ENCODE measurements around the gene C9orf78.
A peak's percentile ranks its signal among the peaks of the same experiment; 100 is the strongest.
"Not testable (repeated sequence)": the region's sequence is repeated elsewhere in the genome, so short reads cannot be mapped to it uniquely, and the experiment has no call there.

Gene C9orf78

DNA sequence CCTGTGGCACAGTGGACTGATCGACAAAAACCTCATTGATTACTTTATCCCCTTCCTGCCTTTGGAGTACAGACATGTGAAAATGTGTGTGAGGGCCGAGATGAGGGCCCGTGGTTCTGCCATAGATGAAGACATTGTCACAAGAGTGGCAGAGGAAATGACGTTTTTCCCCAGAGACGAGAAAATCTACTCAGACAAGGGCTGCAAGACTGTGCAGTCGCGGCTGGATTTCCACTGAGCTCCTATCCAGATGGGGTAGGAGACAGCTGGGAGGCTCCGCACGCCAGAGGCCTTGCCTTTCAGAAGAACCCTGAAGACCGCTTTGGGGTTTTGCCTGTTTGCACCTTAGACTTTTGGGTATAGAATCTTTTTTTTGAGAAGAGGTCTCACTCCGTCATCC is 25.7 kb downstream of the C9orf78 start:
- DNase-seq, result no peak

- DNase-seq, result no peak
Measured at GRCh38 chr9:129806061-129806460, 29.0 kb downstream of the C9orf78 start.

- DNase-seq, result no peak
Measured at GRCh38 chr9:129803676-129804060, 31.4 kb downstream of the C9orf78 start.

GRCh38 chr9:129802833-129803675 is 32.0 kb downstream of the C9orf78 start, which contains the start of gene TOR1B:
TOR1B (plus strand) TSS chr9:129803184; CDS start chr9:129803213, 29 bp downstream.
- peak; percentile 94 for DNase-seq

DNA sequence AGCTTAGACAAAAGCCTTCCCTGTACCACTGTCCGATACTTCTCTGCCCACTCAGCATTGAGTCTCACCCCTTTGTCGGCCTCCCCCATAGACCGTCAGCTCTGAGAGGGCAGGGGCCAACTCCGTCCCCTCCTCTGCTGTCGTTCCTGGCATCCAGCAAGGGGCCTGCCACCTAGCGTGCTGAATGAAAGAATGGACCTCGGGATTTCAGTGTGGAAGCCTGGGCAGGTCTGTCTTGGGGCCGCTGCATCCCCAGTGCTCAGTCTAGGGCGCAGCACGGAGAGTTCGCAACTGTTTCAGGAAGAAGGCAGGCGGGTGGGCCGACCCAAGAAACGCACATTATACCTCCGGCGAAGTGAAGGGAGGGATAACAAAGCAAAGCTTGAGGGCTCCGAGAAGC is 33.6 kb downstream of the C9orf78 start:
- DNase-seq, result no peak

DNA sequence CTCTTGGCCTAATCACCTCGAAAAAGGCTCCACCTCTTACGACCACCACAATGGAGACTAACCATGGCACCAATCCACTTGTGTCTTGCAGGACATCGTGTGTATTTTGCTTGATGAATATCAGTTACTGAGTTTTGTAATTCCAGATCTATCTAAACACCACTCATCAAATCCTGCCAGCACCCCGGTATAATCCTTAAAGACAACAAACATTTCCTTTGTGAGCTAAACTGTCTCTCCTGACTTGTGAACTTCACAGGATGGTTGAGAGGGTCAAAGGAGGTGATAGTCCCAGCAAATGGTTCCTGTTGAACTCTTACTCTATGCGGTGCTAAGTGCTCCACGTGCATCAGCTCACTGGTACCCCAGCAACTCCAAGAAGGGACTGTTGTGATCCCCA is 36.1 kb downstream of the C9orf78 start:
- no peak for DNase-seq

DNA sequence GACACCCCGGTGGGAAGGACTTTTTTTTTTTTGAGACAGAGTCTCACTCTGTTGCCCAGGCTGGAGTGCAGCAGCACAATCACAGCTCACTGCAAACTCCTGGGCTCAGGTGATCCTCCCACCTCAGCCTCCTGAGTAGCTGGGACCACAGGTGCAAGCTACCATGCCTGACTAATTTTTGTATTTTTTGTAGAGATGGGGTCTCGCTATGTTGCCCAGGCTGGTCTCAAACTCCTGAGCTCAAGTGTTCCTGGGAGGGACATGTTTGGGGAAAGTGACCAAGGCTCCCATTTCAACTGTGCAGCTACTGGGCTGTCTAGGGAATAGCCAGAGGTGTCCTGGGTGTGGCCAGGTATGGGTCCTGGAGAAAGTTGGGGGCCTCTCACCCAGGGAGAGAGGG is 39.0 kb downstream of the C9orf78 start:
- DNase-seq, result not testable (repeated sequence)

DNA sequence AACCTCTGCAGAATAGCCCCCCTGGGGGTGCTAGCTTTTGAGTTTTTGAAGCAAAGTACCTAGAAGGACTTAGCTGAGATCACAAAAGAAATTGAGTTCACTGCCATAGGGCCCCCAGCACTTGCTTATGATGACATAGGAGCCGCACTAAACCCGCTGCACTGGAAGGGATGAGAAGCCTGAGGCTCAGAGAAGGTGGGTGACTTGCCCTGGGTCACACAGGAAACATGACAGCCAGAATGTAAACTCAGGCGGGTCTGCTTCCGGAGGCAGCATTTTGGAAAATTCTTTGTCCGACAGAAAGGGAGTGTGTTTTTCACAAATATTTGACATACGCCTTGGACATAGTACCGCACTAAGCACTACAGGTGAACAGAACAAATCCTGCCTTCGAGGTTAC is 40.5 kb downstream of the C9orf78 start:
- DNase-seq, result no peak

GRCh38 chr9:129786481-129786880 is 48.6 kb downstream of the C9orf78 start:
- no peak for DNase-seq

DNA sequence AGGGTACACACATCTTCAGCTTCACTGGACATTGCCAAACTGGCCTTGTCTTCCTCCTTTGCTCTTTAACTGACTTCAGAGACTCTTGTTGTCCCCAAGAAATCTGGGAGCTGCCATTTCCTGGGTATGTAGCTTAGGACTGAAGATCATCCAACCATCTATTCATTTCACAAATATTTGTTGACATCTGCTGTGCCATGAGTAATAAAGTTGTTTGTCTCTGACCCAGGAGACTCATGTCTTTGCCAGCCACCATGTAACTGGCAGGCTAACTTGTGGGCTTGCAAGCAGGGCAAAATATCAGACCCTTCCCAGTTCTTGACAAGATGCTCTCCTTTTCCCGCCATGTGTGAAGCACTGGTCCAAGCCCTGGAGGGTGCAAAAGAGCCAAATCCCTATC is 49.2 kb downstream of the C9orf78 start:
- DNase-seq, result no peak

DNA sequence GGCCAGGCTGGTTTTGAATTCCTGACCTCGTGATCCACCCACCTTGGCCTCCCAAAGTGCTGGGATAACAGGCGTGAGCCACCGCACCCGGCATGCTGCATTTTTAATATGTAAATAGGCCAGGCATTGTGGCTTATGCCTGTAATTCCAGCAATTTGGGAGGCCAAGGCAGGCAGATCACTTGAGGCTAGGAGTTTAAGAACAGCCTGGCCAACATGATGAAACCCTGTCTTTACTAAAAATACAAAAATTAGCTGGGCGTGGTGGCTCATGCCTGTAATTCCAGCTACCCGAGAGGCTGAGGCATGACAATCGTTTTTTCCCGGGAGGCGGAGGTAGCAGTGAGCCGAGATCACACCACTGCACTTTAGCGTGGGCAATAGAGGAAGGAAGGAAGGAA is 50.1 kb downstream of the C9orf78 start:
- DNase-seq, result not testable (repeated sequence)

DNA sequence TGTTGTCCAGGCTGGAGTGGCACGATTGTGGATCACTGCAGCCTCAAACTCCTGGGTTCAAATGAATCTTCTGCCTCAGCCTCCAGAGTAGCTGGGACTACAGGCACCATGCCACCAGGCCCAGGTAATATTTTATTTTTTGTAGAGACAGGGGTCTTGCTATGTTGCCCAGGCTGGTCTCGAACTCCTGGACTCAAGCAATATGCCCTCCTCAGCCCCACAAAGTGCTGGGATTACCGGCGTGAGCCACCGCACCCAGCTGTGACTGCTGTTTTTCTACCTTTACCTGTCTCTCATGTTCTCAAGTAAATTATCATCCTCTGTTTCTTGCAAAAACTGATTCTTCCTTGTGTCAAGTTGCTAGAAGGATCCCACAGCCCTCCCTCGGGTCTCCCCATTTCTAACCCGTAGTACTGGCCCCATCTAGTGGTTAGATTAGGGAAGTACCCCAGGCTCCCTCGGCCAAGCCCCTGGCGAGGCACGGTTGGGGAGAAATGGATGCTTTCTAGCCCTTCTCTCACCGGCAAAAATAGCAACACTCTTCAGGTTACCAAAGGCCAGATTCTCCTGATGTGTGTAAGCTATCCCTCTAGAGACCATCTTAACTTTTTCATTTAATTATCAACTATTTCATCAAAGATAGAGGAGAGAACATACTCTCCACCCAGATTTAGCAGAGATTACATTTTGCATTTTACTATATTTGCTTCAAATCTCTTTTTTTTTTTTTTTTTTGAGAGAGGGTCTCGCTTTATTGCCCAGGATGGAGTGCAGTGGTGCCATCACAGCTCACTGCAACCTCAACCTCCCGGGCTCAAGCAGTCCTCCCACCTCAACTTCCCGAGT is 51.3 kb downstream of the C9orf78 start:
- peak; percentile 54 for DNase-seq

DNA sequence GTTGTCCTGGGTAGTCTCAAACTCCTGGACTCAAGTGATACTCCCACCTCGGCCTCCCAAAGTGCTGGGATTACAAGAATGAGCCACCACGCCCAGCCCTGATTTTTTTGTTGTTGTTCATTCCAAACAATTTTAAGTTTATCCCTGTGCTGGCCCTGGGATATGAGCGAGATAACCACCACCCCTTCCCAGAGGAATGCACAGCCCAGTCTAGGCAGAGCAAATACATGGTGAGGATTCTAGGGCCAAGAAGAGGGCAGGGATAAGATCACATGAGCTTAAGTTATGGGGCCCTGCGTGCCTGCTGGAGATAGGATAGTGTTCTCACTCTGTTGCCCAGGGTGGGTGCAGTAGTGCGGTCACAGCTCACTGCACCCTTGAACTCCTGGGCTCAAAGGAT is 53.1 kb downstream of the C9orf78 start:
- no peak for DNase-seq

DNA sequence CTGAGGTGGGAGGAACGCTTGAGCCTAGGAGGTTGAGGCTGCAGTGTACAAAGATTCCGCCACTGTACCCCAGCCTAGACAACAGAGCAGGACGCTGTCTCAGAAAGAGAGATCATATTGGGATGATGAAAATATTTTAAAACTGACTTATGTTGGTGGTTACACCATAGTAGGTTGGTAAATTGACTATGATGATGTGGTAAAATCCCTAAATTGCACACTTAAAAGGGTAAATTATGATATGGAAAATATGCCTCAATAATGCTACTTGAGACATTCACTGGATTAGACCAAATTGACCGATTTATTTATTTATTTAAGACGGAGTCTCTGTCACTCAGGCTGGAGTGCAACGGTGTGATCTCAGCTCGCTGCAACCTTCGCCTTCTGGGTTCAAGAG is 53.9 kb downstream of the C9orf78 start:
- DNase-seq, result no peak

- no peak for DNase-seq
Measured at GRCh38 chr9:129779560-129780190, 55.4 kb downstream of the C9orf78 start.

GRCh38 chr9:129778469-129778868 is 56.6 kb downstream of the C9orf78 start:
- DNase-seq, result no peak

GRCh38 chr9:129777769-129778130 is 57.3 kb downstream of the C9orf78 start:
- DNase-seq, result no peak

All from T-helper 9 cell (primary cell).